Adrenal gland (tissue), 12 donors: ENCODE measurements around the gene ANKRD13A. TPM values are rescaled to one million over a fixed set of nuclear protein-coding genes. Genes with fewer than 3 reads are reported as not detected.
A peak's percentile ranks its signal among the peaks of the same experiment; 100 is the strongest.

Experiments used
- DNase-seq, 7 donors: peaks; one replicate each; pipeline ENCODE4 v3.0.0-alpha.2; 2019 to 2020
- H3K27ac ChIP-seq, 5 donors: fragments of 200-600 bp; sonication (generic) in 4 of 5; 1 replicate in 3 of 5; 2 replicates in 2 of 5; pipeline versions ENCODE4 v1.5.1 to v1.8.0; 2016 to 2020; ENCODE audit warnings: mild to moderate bottlenecking in 1 of 5
- H3K27me3 ChIP-seq: fragments of 200-600 bp; 2 replicates; pipeline ENCODE4 v1.8.0; 2021
- H3K36me3 ChIP-seq, 2 donors: fragments of 200-600 bp; replicated peaks in 1 of 2; 1 replicate in 1 of 2; 2 replicates in 1 of 2; pipeline versions ENCODE4 v1.5.1 to v1.8.0; 2018 to 2022
- H3K4me1 ChIP-seq, 2 donors: fragments of 200-600 bp; replicated peaks in 1 of 2; 1 replicate in 1 of 2; 2 replicates in 1 of 2; pipeline versions ENCODE4 v1.5.1 to v1.8.0; 2018 to 2021
- H3K4me3 ChIP-seq, 4 donors: fragments of 200-600 bp; sonication (generic) in 3 of 4; one replicate each; pipeline ENCODE4 v1.5.1; 2016 to 2018
- H3K9me3 ChIP-seq, 3 donors: fragments of 200-600 bp; sonication (generic) in 1 of 3; replicated peaks in 1 of 3; 1 replicate in 2 of 3; 2 replicates in 1 of 3; pipeline versions ENCODE4 v1.5.1 to v1.8.0; 2016 to 2021
- CTCF ChIP-seq, 6 experiments: fragments of 450-650 bp in 4 of 6; fragments of 200-600 bp in 2 of 6; sonication (generic) in 1 of 6; IDR thresholded peaks; 1 replicate in 5 of 6; 2 replicates in 1 of 6; pipeline versions ENCODE4 v1.5.1 to v1.8.0; 2016 to 2021; ENCODE audit warnings: antibody characterized with exemption in 6 of 6, mild to moderate bottlenecking in 2 of 6, moderate library complexity in 1 of 6
- POLR2A ChIP-seq, 2 donors: fragments of 450-650 bp; IDR thresholded peaks; one replicate each; pipeline ENCODE4 v1.6.1; 2017; ENCODE audit warnings: antibody characterized with exemption in 2 of 2, mild to moderate bottlenecking in 2 of 2, moderate library complexity in 1 of 2
- WGBS, 4 donors: extraction: QIAGEN DNeasy Blood & Tissue Kit in 2 of 4; methylation state at CpG; one replicate each; pipeline versions ENCODE4 v1.1.5 to v1.1.7; 2013 to 2017; 5-methylcytosine and 5-hydroxymethylcytosine counted together
- intact Hi-C, 2 donors: fragments of 100-400 bp; cut with DNase I; formaldehyde crosslinking; loops; one replicate each; pipeline versions ENCODE4 v1.14.1 to v1.15.0; 2022 to 2023
- polyA plus RNA-seq, 3 donors: library from polyadenylated mRNA; stranded (reverse); fragments of 200-250 nt in 2 of 3; fragments of 350-450 nt in 1 of 3; fragmentation: Illumina TruSeq in 1 of 3; extraction: RNeasy Lipid Tissue Mini Kit (QIAGEN cat#74804) in 1 of 3; gene quantifications; one replicate each; pipeline ENCODE4 v1.2.3, GENCODE V29; 2013 to 2014
- total RNA-seq, 9 donors: library from RNA; depleted of rRNA in 4 of 9; stranded (reverse); fragments of >200 nt in 4 of 9; fragments of 120-200 nt in 1 of 9; fragmentation: NEBNext Ultra II Directional in 1 of 9; extraction: Animal tissue kit (Norgen Biotek cat#: 25700) in 1 of 9; gene quantifications; one replicate each; pipeline versions ENCODE4 v1.1.0 to v1.2.4, GENCODE V29; 2013 to 2023
- donor health status: healthy with polysubstance abuse.
- donor health status: Bipolar disorder and iron deficiency.
- donor health status: DM: yes; HTN: yes; CAD: no.
- donor health status: DM: no; HTN: no; CAD: no.
- donor health status: DM: no; HTN: no; CAD: no.
- donor health status: DM: yes; HTN: yes; CAD: no.

The ANKRD13A gene
- total and polyA plus RNA-seq, 12 donors = 17.1 to 84.5 (median 41.7) TPM

- intact Hi-C loops = no loop called here
- DNase-seq = peak in 2 of 7 donors; percentile 43 to 45
- Histone ChIP-seq H3K27me3 (no peaks in the 10 kb centered on the region), H3K4me3 (no peak overlapping the region), H3K27ac (peak overlapping the region in 1 of 5 donors; percentile 28), H3K36me3 (peaks cover 0 to 12% of the 10 kb centered on the region in 2 donors), H3K9me3 (no peaks in the 10 kb centered on the region), H3K4me1 (peaks cover 5 to 11% of the 10 kb centered on the region in 2 donors)
- no peak for TF ChIP-seq POLR2A (IDR thresholded peaks at IDR 0.05)
- 79 to 84% (median 81%) methylated on average over 13 of the region's 13 CpGs for WGBS, 4 donors
Observed at GRCh38 chr12:110010853-110011723, 11.9 kb downstream of the ANKRD13A start.

GRCh38 chr12:110012137-110012536 lies 12.9 kb downstream of the ANKRD13A start:
- WGBS, 4 donors = 80 to 84% (median 83%) methylated on average over 6 of the region's 6 CpGs
- no peak overlapping the region for H3K27ac ChIP-seq
- H3K36me3 ChIP-seq = peaks cover 0 to 22% of the 10 kb centered on the region in 2 donors
- peaks cover 5 to 11% of the 10 kb centered on the region in 2 donors for H3K4me1 ChIP-seq
- TF ChIP-seq CTCF (IDR thresholded peaks at IDR 0.05) (no peak), POLR2A (IDR thresholded peaks at IDR 0.05) (no peak)
- H3K4me3 ChIP-seq = no peak overlapping the region
- intact Hi-C loops = no loop called here
- no peaks in the 10 kb centered on the region for H3K9me3 ChIP-seq
- H3K27me3 ChIP-seq = no peaks in the 10 kb centered on the region
- peak in 1 of 7 donors; percentile 44 for DNase-seq

DNA sequence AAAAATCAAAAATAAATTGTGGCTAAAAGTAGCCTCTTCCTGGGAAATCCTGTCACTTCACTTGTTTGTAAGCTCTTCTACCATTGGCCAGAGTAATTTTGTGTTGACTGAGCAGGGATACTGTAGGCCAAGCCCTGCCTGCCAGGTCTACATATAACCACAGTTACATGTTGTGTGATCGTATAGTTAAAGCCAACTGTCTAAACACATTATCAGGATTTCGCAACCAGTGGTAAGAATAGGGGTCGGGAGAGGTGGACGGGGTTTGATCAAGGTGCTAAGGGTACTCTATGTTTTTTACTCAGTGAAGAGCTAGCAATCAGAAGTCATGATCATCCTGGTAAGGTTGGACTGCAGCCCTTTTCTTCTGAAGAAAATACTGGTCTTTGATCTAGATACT lies 13.4 kb downstream of the ANKRD13A start:
- Histone ChIP-seq H3K27me3 (no peaks in the 10 kb centered on the region), H3K4me1 (peaks cover 5 to 11% of the 10 kb centered on the region in 2 donors), H3K36me3 (peaks cover 0 to 26% of the 10 kb centered on the region in 2 donors), H3K9me3 (no peaks in the 10 kb centered on the region), H3K4me3 (no peak overlapping the region), H3K27ac (no peak overlapping the region)
- WGBS, 4 donors = 84 to 98% (median 92%) methylated on average over 4 of the region's 4 CpGs
- DNase-seq = no peak
- no peak for TF ChIP-seq POLR2A (IDR thresholded peaks at IDR 0.05)
- TF ChIP-seq CTCF (IDR thresholded peaks at IDR 0.05) = no peak
- intact Hi-C loops = no loop called here

GRCh38 chr12:110015132-110015531 lies 15.9 kb downstream of the ANKRD13A start:
- no peaks in the 10 kb centered on the region for H3K9me3 ChIP-seq
- H3K4me3 ChIP-seq = no peak overlapping the region
- 62 to 72% (median 64%) methylated on average over 2 of the region's 2 CpGs for WGBS, 4 donors
- intact Hi-C loops = no loop called here
- peaks cover 0 to 51% of the 10 kb centered on the region in 2 donors for H3K36me3 ChIP-seq
- no peaks in the 10 kb centered on the region for H3K27me3 ChIP-seq
- no peak for DNase-seq
- TF ChIP-seq CTCF (IDR thresholded peaks at IDR 0.05) = no peak
- no peak for TF ChIP-seq POLR2A (IDR thresholded peaks at IDR 0.05)
- H3K4me1 ChIP-seq = peaks cover 5 to 11% of the 10 kb centered on the region in 2 donors
- H3K27ac ChIP-seq = no peak overlapping the region
